PFSK-1 (cell line): Measurements from ENCODE around the gene ITGA8.

ENCODE experiments used
- FOXP2 ChIP-seq: optimal IDR thresholded peaks from 2 replicates; pipeline ENCODE3; 2011; ENCODE audit warnings: borderline replicate concordance, control low read depth, inconsistent platforms; ENCODE audit not compliant: insufficient read depth; ENCODE audit errors: extremely low read length, extremely low read depth
- POLR2AphosphoS5 ChIP-seq: IDR thresholded peaks from 2 replicates; pipeline ENCODE4 v1.6.1; 2012; ENCODE audit warnings: low read depth, mild to moderate bottlenecking, control low read depth, low read length, moderate library complexity
- REST ChIP-seq, 2 experiments: IDR thresholded peaks; 2 replicates each; pipeline versions ENCODE4 v1.6.1 to v1.8.0; 2011 to 2012; ENCODE audit warnings: low read depth in 2 of 2, low read length in 2 of 2, control low read depth in 1 of 2, inconsistent platforms in 1 of 2, mild to moderate bottlenecking in 1 of 2, moderate library complexity in 1 of 2; ENCODE audit not compliant: insufficient read depth in 1 of 2
- SIN3A ChIP-seq: IDR thresholded peaks from 2 replicates; pipeline ENCODE4 v1.6.1; 2012; ENCODE audit warnings: mild to moderate bottlenecking, low read length, moderate library complexity, borderline replicate concordance; ENCODE audit not compliant: insufficient read depth
- TAF1 ChIP-seq: IDR thresholded peaks from 2 replicates; pipeline ENCODE4 v1.6.1; 2012; ENCODE audit warnings: low read length, control low read depth, borderline replicate concordance; ENCODE audit not compliant: insufficient read depth

The ITGA8 gene

GRCh38 chr10:15715619-15716227, 4.0 kb downstream of the ITGA8 start:
- TF ChIP-seq REST (IDR thresholded peaks at IDR 0.05; ENCODE audit: insufficient read depth in 1 of 2, low read depth in 2 of 2, low read length in 2 of 2), result no peak

GRCh38 chr10:15714847-15715246, 4.9 kb downstream of the ITGA8 start:
- TF ChIP-seq REST (IDR thresholded peaks at IDR 0.05; ENCODE audit: insufficient read depth in 1 of 2, low read depth in 2 of 2, low read length in 2 of 2) (no peak), TAF1 (no peak), FOXP2 (no peak), SIN3A (no peak), POLR2AphosphoS5 (no peak)

- TF ChIP-seq SIN3A, result no peak
- TF ChIP-seq FOXP2, result no peak
- no peak for TF ChIP-seq REST (IDR thresholded peaks at IDR 0.05; ENCODE audit: insufficient read depth in 1 of 2, low read depth in 2 of 2, low read length in 2 of 2)
- no peak for TF ChIP-seq POLR2AphosphoS5
- TF ChIP-seq TAF1, result no peak
Observed at GRCh38 chr10:15712883-15713282, 6.8 kb downstream of the ITGA8 start.

- TF ChIP-seq FOXP2 (no peak), TAF1 (no peak), POLR2AphosphoS5 (no peak), SIN3A (no peak), REST (IDR thresholded peaks at IDR 0.05; ENCODE audit: insufficient read depth in 1 of 2, low read depth in 2 of 2, low read length in 2 of 2) (no peak)
Observed at GRCh38 chr10:15710455-15710854, 9.3 kb downstream of the ITGA8 start.

GRCh38 chr10:15705298-15705697, 14.4 kb downstream of the ITGA8 start:
- TF ChIP-seq REST (IDR thresholded peaks at IDR 0.05; ENCODE audit: insufficient read depth in 1 of 2, low read depth in 2 of 2, low read length in 2 of 2), result no peak
- TF ChIP-seq SIN3A, result no peak
- no peak for TF ChIP-seq FOXP2
